Ovary (tissue), 3 donors: ENCODE measurements around the gene TMEM266.

Experiments
- POLR2A ChIP-seq: fragments of 450-650 bp; IDR thresholded peaks from one replicate; pipeline ENCODE4 v1.6.1; 2017; ENCODE audit warnings: antibody characterized with exemption, mild to moderate bottlenecking, moderate library complexity
- TF ChIP-seq, protein P1 (sequence below), 3 donors: fragments of 450-650 bp in 2 of 3; fragments of 200-600 bp in 1 of 3; IDR thresholded peaks; one replicate each; pipeline versions ENCODE4 v1.5.1 to v1.8.0; 2016 to 2022; ENCODE audit warnings: antibody characterized with exemption in 3 of 3, mild to moderate bottlenecking in 1 of 3
- donor health status: DM: no; HTN: no; CAD: no.

DNA sequence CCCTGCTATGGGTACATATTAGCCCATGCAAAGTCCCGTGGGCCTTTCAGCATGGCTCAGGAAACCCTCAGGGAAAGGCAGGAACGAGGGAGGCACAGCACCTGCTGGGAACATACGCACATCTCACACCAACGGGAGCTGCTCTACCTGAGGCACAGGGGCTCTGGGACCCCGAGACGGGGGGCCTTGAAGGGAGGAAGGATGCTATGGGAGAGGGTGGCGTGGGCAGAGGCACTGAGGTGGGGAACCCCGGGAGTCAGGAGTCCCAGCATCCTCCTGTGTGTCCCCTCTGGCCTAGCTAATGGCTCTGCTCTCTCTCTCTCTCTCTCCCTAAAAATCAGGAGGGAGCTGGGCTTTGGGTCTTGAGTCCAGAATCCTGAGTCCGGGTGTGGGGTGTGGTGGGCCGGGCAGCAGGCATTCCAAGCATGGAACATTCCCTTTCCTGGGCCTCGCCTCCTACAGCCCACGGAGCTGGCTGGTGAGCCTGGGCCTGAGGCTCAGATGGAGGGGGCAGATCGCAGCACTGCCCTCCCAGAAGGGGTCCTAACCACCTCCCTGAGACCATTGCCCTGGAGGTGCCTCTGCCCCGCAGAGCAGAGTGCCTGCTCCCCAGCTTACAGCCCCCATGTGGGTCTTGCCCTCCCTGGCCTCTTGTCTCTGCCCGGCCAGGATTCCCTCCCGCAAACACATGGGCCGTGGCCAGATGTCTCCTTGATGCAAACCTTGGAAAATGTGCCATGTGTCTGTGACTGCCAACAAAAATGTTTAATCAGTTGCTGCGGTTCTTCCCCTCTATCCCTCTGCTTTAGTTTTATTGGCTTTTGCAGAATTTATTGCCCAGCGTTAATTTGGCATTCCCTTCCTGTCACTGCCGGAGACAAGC is 101.6 kb downstream of the TMEM266 start:
- TF ChIP-seq, protein P1, sequence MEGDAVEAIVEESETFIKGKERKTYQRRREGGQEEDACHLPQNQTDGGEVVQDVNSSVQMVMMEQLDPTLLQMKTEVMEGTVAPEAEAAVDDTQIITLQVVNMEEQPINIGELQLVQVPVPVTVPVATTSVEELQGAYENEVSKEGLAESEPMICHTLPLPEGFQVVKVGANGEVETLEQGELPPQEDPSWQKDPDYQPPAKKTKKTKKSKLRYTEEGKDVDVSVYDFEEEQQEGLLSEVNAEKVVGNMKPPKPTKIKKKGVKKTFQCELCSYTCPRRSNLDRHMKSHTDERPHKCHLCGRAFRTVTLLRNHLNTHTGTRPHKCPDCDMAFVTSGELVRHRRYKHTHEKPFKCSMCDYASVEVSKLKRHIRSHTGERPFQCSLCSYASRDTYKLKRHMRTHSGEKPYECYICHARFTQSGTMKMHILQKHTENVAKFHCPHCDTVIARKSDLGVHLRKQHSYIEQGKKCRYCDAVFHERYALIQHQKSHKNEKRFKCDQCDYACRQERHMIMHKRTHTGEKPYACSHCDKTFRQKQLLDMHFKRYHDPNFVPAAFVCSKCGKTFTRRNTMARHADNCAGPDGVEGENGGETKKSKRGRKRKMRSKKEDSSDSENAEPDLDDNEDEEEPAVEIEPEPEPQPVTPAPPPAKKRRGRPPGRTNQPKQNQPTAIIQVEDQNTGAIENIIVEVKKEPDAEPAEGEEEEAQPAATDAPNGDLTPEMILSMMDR (IDR thresholded peaks at IDR 0.05) = no peak
- no peak for TF ChIP-seq POLR2A
